ENCODE measurements around the gene GAREM2.

GRCh38 chr2:26196683-26197418 lies 24.0 kb downstream of the GAREM2 start:
- TF ChIP-seq POLR2AphosphoS5 (IDR thresholded peaks at IDR 0.05; ENCODE audit: low read depth) (no peak), CTCF (IDR thresholded peaks at IDR 0.05; ENCODE audit: insufficient read depth, low read length) (no peak)
